NCI-H2081 (cell line): Measurements from ENCODE around the gene FBXO9.
A peak's percentile ranks its signal among the peaks of the same experiment; 100 is the strongest.
"Not testable (repeated sequence)": the region's sequence is repeated elsewhere in the genome, so short reads cannot be mapped to it uniquely, and the experiment has no call there.

Experiments
- DNase-seq, 2 experiments: peaks; one replicate each; lab custom pipeline; 2025; lab: John Stamatoyannopoulos, UW

The FBXO9 gene

DNA sequence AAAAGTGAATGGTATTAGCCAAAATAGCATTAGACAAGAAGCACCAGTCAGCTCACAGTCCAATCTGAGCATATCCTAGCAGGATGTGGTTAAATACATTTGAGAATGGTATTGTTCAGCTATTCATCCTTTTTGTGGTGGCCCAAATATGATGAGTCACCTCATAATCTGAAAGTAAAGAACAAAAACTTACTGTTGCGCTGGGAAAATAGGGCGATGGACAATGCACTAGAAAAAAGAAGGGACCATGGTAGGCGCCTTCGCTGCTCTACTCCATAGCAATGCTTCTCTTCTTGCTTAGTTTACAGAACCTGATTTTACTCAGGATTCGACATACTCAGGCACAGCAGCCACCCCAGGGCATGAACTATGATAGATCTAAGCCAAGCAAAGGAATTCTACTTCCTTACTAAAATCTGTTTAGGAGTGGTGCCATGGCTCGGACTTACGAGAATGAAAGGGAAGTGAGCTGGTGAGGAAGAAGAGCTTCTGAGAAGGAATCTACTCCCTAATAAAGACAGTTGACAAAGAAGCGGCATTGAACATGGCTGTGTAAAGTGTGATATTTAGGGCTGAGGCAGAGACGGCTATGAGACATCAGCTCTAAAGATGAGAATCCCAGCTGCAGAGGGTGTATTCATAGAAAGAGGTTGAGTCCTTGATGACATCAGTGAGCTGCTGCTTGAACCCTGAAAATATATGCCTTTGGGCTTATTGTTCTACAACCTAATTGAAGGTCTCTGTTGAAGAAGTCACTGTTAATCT is 16.6 kb upstream of the FBXO9 start:
- DNase-seq = no peak

DNA sequence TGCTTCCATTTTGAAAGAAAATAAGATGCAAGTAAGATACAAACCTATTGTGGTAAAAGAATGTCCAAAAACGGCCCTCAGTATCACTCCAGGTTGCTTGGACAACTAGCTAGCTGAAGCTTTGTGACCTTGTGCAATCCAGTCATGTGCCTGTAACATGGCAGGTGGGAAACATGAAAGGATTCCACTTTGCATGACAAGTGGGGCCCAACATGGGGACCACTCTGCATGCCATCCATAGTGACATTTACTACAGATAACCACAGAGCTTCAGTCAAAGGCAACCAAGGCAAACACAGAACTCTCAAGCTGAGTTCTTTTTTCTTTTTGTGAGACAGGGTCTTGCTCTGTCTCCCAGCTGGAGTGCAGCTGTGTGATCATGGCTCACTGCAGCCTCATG is 15.8 kb upstream of the FBXO9 start:
- DNase-seq = no peak

DNA sequence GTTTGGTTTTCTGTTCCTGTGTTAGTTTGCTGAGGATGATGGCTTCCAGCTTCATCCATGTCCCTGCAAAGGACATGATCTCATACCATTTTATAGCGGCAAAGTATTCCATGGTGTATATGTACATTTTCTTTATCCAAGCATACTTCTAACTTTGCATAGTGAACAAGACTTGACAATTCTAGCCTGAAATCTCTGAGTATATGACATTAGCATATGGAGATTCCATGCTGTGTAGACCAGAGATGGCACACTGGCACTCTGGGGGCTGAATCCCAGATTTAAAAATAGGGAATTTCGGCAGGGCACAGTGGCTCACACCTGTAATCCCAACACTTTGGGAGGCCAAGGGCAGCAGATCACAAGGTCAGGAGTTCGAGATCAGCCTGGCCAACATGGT is 13.1 kb upstream of the FBXO9 start:
- DNase-seq = not testable (repeated sequence)

DNA sequence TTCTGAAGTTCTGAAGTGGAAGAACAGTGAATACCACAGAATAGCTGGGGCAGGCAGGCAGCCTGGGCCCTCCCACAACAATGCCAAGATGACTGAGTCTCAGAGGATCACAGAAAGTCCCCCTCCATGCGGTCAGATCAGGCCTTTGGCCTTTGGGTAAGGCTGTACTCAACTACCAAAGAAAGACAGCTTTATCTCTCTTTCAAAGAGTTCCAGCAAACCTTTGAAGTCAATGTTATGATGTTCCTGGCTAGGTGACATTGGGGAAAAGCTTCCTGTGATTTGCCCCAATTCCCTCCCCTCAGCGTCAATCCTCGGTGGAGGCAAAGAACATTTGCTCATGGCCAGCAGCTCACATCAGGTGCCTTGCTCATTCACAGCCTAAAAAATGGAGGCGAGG is 10.7 kb upstream of the FBXO9 start:
- DNase-seq = no peak

DNA sequence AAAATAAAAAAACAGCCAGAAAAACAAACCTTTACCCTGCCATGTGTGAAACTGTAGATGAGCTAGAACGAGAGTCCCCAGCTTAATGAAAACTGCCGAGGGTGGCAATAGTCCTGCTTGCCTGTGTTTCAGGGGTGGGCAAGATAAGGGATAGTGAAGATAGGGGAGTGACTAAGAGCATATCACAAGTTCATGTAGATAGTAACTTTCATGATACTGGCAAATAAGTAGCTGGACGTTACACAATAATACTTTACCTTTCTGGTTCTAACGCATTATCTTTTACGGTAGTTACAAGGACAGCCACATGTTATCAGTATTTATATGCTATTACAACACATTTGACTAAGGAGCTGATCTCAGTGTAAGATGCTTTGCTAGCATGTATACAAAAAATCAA is 9.3 kb upstream of the FBXO9 start:
- DNase-seq = no peak

DNA sequence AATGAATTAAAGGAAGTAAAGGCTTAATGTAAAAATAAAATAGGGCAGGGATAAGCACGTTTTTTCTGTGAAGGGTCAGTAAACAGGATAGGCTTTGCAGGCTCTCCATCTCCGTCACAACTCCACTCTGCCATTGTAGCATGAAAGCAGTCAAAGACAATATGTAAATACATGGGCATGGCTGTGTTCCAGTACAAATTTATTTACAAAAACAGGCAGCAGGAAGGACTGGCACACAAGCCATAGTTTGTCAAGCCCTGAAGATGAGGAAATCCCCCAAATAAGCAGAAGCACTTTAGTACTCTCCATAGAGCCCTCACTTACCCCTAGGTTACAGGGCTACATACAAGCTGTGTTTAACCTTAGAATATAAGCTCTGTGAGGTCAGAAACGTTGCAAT is 8.9 kb upstream of the FBXO9 start:
- peak in 1 of 2 experiments; percentile 58 for DNase-seq

DNA sequence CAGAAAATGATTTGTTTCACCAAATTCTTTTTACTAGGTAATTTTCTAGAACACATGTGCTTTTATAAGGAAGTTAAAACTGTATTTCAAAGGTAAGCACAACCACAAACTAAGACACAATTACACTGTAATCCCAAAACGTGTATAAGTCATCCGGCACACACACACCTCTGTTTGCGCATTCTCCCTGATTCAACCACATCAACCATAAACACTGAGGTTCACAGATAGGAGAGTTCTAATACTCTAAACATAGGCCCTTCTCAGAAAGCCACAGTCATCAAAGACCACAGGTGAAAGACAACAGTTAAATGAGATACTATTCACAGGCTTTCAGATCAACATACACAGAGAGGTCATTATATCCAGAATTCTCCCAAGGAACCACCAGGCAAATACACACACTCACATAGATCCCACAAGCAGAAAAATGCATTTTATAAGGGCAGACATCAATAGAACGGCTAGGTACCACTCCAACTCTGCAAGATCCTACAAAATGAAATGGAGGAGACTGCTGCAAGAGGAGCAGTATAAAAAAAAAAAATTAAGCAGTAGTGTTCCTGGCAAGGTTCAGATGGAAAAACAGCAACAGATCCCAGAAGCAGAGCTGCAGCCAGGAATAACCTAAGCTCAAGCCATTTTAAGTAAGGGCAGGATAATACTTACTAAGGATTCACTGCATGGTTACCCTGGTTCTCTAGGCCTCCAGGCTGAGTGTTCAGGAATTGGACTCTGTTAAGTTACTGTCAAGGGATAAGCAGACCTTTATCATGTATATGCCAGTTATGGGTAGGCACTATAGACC is 6.6 kb upstream of the FBXO9 start:
- no peak for DNase-seq

DNA sequence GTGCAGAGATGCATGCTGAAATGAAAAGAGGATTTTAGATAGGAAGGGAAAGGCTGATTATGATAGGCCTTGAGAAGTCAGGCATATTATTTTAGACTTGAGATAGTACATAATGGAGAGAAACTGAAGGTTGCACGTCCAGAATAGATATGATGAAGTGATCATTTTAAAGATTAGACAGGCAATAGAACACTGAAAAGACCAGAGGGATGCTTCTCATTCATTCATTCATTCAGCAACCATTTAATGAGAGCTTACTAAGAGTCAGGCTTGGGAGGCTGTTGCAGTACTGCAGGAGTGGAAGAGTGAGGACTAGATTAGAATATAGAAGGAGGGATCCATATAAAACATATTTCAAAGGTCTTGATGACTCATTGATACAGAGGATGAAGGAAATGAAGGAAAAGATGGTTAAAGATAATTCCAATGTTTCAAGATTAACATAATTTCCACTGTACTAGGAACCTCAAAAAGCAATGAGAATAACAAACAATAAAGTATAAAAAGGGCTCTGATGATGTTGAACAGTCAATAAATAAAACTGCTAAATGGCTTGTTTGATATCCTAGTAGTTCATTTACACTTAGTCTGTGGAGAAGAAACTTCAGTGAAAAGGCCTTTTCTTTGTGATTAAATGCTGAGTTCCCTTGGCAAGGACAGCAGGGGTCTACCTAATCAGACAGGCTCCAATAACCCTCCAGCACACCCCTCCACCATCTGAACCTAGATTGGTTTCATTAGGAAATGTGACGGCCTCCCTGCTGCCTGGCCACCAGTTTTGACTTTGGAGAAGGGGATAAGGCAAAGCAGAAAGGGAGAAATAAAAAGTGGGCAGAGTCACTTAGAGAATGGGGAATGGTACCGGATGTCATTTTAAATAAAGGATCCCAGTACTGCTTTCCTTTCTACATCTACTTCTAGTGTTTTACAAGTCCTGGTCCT is 5.3 kb upstream of the FBXO9 start:
- DNase-seq = no peak

DNA sequence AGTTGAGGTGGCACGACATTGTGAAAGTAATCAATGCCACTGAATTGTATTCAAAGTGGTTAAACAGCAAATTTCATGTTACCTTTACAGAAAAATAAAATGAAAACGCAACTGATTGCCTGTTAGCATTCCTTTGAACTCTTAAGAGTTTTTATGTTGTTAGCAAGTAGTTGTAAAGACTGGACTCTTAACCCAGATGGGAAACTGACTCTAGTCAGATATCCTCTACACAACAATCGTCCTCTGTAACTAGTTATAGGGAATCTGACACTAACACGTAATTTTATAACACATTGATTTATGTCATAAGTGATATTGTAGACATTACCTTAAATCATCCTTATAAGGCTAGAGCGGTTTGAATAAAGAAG is 3.0 kb upstream of the FBXO9 start:
- DNase-seq = no peak

DNA sequence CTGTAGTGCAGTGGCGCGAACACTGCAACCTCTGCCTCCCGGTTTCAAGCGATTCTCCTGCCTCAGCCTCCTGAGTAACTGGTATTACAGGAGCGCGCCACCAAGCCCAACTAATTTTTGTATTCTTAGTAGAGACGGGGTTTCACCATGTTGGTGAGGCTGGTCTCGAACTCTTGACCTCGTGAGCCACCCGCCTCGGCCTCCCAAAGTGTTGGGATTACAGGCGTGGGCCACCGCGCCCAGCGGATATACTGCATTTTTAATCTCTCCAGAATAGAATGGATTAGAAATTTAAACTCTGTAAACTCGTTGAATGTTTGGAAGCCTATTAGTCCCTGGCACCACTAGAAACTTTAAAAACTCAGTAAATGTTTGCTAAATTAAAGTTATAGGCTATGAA is 949 bp upstream of the FBXO9 start:
- DNase-seq = not testable (repeated sequence)

DNA sequence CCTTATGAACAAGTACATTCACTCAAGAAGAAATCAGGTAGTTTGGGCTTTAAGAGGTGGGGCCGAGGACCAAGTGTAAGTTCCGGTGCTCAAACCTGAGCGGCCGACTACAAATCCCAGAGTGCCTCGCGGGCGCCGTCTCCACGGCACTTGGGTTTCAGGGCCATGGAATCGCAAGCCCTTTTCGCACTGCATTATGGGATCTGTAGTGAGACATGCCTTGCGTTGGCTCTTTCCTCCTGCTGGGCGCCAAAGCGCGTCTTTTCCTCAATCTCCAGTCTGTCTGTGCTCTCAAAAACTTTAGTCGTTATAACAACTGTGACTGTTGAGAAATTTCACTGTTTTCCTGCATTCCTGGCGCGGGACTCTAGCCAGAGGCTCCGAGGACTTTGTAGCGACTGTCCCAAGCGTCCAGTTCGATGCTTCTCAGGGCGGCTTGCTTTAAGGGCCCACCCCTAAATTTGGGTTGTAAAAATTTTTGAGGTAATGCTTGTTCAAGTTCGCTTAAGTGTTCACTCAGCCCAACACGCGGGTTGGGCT is 408 bp upstream of the FBXO9 start:
- DNase-seq = peak; percentile 92 to 98

DNA sequence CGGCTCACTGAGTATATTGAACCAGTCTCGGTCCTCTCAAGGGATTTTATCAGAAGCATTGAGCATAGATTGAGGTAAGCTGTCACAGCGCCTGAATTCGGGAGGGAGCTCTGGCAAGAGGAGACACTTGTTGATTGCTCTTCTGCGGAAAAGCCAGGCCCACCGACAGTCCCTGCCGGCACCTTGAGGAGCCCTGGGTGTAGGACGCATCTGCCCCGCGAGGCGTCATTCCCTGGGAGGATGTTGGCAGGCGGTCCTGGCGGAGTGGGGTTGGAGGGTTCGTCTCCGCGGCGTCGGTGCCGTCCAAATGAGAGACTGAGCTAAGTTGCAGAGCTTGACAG is 843 bp downstream of the FBXO9 start:
- peak in 1 of 2 experiments; percentile 40 for DNase-seq

DNA sequence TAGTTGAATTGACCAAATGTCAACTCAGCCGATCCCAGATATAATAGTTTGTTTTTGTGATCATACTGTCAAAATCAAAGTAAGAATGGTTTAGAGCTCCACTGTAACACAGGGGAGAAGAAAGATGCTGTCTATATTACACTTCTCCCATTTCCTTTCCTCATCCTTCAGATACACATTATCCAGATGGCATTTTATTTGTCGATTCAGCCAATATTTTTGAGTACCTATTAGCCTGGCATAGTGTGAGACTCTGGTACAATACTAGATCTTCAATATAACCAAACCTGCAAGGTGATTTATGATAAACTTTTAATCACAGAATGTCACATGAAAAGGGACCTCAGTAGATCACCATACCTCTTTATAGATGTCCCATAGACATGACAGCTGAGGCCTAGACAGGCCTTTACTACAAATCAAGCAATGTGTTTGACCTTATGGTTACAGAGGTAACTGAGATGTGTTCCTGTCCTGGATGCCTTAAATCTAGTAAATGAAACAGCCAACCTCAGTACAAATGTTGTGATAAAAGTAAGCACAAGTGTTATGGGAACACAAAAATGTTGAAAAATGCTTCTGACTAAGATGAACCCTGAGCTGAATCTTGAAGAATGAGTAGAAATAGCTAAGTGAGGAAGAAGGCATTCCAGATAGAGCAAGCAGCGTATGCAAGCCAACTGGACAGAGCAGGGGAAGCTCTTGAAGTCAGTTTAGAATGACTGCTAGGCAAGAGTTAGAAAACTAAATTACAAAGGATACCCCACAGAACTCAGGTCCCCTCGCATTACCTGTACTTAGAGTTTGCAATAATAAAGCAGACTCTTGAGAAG is 1.9 kb downstream of the FBXO9 start:
- no peak for DNase-seq

DNA sequence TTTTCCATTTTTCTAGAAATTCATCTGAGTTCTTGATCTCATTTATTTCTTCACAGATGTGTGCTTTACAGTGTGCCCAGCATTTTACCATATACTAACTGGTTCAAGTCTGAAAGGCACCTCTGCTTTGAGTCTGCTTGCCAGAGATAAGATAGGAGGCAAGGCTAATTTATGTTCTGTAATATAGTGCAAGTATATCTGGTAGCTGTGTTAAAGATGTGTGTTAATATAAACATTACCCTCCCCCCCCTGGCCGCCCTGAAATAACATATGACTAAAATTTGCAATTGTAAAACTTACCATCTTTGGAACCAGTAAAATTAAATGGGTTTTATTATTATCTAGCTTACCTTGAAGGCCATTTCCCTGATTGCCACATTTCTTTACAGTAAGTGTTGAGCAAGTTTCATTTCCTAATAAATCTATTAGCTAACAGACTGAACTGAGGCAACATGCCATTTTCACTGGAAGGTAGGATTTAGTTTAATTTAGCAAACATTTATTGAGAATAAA is 2.7 kb downstream of the FBXO9 start:
- no peak for DNase-seq

DNA sequence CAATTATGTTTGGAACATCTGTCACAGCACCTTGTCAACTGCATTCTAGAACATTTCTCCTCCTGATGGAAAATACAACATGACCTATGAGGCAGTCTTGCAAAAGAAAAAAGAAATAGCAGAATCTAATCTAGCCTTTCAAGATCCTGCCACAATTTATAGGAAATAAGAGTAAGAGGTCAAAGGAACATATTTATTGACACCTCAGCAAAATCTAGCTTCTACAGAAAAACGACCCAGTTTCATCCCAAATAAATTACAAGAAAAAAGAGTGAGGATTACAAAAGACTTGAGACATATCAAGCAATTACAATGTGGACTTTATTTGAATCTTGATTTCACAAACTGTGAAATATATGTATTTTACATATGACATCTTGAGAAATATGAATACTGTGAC is 4.2 kb downstream of the FBXO9 start:
- no peak for DNase-seq

DNA sequence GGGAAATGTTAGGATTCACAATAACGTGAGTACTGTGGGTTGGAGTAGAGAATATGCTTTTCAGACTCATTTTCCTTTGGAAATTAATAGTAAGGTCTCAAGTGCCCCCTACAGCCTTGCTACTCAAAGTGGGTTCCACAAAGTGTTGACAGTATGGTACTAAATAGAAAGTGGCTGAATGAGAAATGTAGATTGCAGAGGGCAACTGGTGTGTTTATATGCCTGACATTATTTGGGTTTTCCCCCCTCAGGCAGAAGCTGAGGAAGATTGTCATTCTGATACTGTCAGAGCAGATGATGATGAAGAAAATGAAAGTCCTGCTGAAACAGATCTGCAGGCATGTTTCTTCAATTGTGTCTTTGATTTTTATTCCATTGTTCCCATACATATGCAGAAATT is 5.6 kb downstream of the FBXO9 start:
- DNase-seq = no peak

DNA sequence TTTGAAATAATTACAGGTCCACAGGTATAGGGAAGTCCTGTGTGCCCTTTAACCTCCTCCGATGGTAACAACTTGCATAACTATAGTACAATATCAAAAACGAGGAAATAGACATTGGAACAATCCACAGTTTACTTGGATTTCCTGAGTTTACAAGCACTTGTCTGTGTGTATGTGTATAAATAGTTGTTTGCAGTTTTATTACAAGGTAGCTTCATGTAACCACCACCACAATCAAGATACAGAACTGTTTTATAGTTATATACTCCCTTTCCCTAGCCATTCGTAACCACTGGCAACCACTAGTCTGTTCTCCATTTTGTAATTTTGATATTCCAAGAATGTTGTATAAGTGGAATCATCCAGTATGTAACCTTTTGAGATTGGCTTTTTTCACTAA is 9.1 kb downstream of the FBXO9 start:
- DNase-seq = no peak

DNA sequence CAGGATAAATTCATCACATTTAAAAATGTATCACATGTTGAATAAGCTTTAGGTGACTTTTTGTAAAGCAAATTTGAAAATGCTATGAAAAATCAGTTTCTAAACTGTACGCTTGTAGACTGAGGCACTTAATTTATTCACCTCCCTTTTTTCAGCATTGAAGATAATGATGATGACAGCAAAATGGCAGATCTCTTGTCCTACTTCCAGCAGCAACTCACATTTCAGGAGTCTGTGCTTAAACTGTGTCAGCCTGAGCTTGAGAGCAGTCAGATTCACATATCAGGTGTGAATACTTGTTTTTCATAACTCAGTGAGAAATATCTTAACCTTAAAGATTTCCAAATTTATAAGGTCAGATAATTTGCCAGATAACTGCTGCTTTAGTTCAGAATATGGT is 15.6 kb downstream of the FBXO9 start:
- DNase-seq = no peak

DNA sequence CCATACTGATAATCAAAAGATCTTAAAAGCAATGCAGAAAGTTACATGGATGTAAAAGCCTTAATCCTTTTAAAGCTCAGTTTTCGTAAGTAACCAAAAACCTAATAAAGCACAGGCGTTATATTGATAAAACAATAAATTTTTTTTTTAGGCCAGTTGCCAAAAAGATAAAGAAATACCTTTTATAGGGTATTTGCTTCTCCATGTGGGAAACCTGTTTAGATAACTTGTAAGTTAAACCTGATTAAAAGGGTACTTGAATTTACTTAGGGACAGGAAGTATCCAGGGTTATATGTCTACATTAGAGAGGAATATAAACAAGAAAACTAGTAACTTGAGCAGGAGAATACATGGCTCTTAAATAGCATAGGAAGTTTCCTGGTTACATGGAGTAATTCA is 21.1 kb downstream of the FBXO9 start:
- no peak for DNase-seq

DNA sequence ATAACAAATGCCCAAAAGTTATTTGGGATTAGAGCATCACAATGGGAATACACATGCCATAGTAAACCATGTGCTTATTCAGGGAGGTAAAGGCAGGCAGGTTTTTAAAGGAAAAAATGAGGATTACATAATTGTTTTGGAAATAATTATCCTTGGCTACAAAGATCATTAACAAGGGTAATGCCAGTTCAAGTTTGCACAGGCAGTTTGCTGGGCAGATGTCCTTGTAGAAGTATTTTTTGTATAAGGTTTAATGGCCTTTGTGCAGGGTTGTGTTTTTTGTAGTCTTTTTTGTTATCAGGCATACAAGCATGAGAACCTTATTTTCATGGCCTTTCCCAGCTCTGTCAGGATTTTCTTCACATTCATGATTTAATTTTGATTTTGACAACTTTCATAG is 24.7 kb downstream of the FBXO9 start:
- DNase-seq = no peak

DNA sequence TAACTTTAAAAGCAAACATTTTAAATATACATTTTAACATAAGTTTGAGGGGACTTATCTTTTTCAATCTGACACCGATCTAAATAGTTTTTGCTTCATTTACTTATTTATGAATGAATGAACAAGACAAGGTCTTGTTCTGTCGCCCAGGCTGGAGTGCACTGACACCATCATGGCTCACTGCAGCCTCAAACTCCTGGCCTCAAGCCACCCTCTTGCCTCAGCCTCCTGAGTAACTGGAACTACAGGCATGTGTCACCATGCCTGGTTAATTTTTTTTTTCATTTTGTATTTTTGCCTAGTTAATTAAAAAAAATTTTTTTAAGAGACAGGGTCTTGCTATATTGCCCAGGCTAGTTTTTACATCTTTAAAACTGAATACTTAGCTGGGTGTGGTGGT is 25.4 kb downstream of the FBXO9 start:
- no peak for DNase-seq
